GM12873 (cell line): ENCODE results near the gene ERCC1.
A peak's percentile ranks its signal among the peaks of the same experiment; 100 is the strongest.

Experiments
- CTCF ChIP-seq: IDR thresholded peaks from 2 replicates; pipeline ENCODE4 v1.5.1; 2012; ENCODE audit warnings: low read depth, mild to moderate bottlenecking, moderate library complexity, low read length, control low read depth; ENCODE audit not compliant: insufficient read depth; ENCODE audit errors: missing control alignments

The ERCC1 gene

DNA sequence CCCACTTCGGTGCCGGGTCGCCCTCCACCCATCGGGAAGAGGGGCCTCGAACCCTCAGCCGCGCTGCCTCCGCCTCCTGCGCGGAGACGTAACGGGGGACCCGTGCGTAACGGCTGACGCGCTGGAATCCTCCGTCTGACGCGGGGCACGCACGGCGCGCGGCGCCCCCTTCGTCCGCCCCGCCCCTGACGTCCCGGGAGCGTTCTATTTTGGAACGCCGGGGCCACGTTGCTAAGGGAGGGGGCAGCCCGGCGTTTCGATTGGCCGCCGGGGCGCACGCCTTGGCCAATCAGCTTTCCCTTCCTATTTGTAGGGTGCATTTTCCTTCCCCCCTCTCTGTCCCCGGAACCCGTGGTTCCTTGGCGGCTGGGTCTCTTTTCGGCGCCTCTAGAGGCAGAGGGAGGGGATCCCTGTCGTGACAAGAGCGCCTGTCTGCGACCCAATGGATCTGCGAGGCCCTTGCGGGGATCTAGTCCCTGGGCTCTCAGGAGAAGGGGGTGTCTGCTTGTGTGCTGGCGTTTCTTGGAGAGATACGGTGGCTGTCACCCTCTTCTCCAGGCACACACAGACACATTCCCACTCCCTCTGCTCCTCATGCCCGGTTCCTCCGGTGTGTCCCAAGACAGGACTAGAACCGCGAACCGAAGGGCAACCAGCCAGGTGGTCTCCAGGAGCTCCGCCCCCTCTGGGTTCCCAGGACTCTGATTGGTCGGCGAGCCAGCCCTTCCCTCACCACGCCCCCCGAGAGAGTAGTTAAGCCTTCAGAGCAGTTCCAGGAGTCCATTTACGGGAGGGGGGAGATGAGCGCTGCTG is 45.6 kb upstream of the ERCC1 start:
- TF ChIP-seq CTCF, result no peak

GRCh38 chr19:45468803-45469131 is 45.0 kb upstream of the ERCC1 start:
- no peak for TF ChIP-seq CTCF

GRCh38 chr19:45468159-45468651 is 44.5 kb upstream of the ERCC1 start:
- TF ChIP-seq CTCF, result peak; percentile 6

DNA sequence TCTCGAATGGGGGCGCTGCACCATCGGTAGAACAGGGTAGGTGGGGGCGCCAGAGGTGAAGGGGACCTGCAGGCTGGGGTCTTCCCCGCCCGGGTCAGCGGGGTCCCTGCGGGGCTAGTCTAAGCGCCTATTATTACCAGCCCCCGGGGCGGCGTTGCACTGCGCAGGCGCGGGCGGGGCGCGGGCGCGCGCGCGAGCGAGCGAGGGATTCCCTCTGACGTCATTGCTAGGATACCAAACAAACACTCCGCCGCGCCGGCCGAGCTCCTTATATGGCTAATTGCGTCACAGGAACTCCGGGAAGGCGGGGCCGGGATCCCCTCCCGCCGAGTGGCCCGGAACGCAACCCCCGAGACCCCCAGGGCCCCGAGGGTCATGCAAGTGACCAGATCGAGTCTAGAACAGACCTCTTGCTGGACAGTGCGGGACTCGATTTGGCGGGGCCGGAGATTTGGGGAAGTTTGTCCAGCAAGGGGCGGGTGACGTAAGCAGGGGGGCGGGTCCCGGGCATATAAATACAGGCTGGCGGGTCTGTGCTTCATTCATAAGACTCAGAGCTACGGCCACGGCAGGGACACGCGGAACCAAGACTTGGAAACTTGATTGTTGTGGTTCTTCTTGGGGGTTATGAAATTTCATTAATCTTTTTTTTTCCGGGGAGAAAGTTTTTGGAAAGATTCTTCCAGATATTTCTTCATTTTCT is 43.9 kb upstream of the ERCC1 start, which contains the start of gene FOSB:
Gene FOSB, plus strand, starts transcription at position 541 of the 703 bp plus-strand sequence. CDS start 591 bp downstream, outside the sequence.
- TF ChIP-seq CTCF, result no peak

- TF ChIP-seq CTCF, result peak; percentile 14
Observed at GRCh38 chr19:45467115-45467455, 43.4 kb upstream of the ERCC1 start.

GRCh38 chr19:45464852-45465441 is 41.2 kb upstream of the ERCC1 start:
- no peak for TF ChIP-seq CTCF

GRCh38 chr19:45464274-45464673 is 40.6 kb upstream of the ERCC1 start:
- TF ChIP-seq CTCF, result no peak
